Activated naive CD4-positive, alpha-beta T cell (primary cell): ENCODE data around the gene FHDC1.

Experiments
- DNase-seq, 4 experiments: peaks; one replicate each; lab custom pipeline; 2025; lab: John Stamatoyannopoulos, UW

Gene FHDC1

GRCh38 chr4:152981278-152981677, 45.2 kb downstream of the FHDC1 start:
- no peak for DNase-seq

DNA sequence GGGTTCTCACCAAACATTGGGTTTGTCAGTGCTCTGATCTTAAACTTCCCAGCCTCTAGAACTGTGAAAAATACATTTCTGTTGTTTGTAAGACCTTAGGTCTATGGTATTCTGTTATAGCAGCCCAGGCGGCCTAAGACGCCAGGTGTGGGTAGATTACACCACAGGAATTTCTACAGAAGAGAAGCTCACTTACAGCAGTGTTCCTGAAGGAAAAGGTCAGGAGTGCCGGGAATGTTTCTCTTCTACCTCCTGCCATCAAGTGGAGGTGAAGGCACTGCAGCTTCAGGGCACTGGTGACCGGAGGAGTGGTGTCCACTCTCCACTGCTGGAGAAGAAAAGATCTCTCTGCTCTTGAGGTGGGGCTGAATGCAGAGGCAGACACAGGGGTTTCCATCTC, 45.7 kb downstream of the FHDC1 start:
- no peak for DNase-seq

GRCh38 chr4:152983221-152983620, 47.1 kb downstream of the FHDC1 start:
- DNase-seq: no peak

DNA sequence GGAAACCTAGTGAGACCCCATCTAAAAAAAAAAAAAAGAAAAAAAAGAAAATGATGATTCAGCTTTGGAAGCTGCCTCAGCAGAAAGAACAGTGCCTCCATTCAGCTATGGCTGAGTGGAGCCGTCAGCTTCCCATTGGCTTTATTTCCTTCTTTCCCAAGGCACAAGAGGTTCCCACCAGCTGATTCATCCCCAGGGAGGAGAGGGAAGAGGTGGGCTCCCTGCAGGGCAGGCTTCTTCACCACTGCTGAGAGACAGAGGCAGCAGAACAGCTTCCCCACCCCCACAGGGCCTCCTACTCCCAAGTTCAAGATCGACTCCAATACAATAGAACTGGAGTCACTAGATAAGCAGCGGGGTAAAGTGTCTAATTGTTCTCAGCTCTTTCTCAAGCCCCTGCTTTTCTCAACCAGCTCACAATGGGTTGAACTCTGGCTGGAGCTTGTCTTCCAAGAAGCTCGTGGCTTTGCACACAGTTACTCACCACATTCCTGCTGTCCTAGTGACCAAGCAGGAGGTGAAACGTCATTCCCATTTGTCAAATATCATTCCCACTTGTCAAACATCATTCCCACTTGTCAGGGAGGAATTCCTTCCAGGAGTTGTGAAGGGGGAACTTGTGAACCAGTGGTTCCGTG, 47.8 kb downstream of the FHDC1 start:
- DNase-seq: no peak

- no peak for DNase-seq
Observed at GRCh38 chr4:152988721-152989553, 52.8 kb downstream of the FHDC1 start.

GRCh38 chr4:152989554-152989970, 53.4 kb downstream of the FHDC1 start:
- DNase-seq: no peak

GRCh38 chr4:152990471-152991131, 54.5 kb downstream of the FHDC1 start:
- no peak for DNase-seq

DNA sequence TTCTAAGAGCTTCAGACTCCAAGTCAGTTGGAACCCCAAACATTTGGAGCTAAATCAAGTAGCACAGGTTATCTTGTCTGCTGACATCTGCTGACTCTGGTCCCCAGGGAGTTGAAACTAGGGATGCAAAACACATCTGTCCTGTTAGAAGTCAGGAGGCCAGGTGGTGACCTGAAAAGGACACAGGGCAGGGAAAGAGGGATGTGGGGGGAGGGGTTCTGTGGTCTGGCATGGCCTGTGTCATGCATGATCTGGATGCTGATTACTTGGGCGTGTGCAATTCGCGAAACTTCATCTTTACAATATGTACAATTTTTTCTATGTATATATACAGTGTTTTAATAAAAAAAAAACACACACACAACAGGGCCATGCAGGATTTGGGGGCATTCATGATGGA, 55.3 kb downstream of the FHDC1 start:
- no peak for DNase-seq

GRCh38 chr4:152992027-152992426, 55.9 kb downstream of the FHDC1 start:
- DNase-seq: no peak

DNA sequence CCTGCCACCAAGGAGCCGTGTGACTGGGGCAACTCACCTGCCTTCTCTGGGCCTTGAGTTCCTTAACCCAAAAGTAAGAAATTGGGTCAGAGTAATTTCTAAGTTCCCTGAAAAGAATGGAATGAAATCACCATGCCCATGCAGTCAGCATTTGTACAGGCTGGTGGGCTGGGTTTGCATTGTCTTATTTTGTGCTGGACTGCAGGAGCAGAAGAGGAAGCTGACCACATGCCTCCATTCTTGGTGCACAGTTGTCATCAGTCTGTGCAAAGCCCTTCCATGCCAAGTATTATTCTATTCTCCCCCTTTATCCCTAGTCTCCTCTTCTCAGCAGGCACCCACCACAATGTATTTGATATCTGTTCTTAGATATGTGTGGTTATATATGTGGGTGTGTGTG, 56.3 kb downstream of the FHDC1 start:
- no peak for DNase-seq

DNA sequence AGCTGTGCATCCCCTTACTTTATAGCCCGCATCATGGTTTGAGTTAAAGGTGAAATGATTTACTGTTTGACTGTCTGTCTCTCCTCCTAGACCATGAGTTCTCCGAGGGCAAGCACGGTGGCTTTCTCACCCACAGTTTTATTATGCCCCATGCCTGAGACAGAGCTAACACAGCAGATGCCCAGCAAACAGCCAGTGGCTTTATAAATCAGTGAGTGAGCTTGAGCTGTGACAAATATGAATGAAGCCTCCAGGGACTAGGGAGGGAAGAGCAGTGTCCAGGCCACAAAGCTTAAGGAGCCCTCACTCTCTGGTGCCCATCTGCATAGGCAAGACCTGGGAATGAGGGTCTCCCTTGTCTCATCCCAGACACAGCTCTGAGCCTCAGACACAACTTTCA, 57.9 kb downstream of the FHDC1 start:
- DNase-seq: no peak

- DNase-seq: no peak
Observed at GRCh38 chr4:152996111-152996571, 60.0 kb downstream of the FHDC1 start.

DNA sequence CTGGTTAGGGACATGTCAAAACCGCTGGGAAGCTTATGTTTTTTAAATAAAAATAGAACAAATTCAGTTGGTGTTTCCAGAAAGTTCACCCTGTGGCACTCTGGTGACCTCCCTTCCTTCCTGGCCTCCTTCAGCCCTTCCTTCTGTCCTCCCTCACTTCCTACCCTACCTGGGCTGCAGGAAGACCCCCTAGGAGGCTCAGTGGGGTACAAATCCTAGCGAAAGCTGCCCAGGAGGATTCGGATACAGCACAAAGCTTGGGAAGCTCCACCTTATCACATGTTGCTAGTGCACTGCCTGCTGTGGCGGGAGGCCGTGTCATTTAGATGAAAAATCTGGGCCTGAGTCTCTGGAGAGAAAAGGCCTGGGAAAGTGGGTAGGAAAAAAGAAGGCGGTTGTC, 60.5 kb downstream of the FHDC1 start:
- DNase-seq: no peak

GRCh38 chr4:152997288-152997687, 61.2 kb downstream of the FHDC1 start:
- DNase-seq: no peak

DNA sequence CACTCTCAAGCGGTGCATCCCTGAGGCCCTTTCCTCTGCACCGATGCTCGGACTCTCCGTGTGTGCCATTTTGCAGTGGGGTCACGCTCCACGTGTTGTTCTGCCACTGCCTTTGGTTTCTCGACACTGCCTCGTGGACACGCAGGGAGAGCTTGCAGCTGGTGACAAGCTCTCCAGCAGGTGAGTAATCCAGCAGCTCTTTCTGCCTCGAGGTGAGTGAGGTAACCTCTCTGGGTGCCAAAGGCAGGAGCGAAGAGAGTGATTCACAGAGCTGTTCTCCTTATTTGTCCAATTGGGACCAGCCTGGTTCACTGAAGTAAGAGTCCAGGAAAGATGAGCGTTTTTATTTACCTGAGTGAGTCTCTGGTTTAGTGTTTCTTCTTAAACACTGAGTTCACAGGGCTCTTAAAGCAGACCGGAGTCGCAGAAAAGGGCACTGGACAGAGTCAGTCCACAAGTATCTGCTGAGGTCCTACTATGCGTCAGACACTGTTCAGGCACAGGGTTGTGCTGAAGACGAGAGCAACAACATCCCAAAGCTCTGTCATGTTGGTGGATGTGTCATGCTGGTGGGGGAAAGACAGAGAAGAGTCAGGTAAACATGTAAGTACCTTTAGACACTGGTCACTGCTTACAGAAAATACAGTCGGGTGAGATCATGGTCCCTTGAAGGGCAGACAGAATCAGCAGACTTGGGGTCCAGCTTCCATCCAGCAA, 61.8 kb downstream of the FHDC1 start:
- DNase-seq: no peak

DNA sequence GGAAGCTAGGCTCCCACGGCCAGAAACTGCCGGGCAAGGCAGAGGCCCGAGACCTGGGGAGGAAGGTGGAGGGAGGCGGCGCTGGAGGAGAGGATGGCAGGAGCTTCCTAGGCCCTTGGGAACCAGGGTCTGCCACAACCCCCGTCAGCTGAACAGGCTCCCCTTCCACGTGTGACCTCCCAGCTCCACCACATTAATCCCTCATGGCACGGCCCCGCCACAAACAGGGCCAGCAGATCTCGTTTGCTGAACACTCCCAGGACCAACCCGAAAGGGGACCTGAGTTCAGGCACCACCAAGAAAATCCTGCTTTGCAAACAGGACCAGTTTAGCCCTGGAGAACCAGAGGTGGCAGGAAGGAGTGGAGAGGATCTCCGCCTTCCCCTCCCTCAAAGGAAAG, 62.7 kb downstream of the FHDC1 start:
- DNase-seq: no peak

GRCh38 chr4:152999346-153000075, 63.4 kb downstream of the FHDC1 start:
- no peak for DNase-seq

GRCh38 chr4:153000076-153000420, 63.9 kb downstream of the FHDC1 start:
- no peak for DNase-seq

DNA sequence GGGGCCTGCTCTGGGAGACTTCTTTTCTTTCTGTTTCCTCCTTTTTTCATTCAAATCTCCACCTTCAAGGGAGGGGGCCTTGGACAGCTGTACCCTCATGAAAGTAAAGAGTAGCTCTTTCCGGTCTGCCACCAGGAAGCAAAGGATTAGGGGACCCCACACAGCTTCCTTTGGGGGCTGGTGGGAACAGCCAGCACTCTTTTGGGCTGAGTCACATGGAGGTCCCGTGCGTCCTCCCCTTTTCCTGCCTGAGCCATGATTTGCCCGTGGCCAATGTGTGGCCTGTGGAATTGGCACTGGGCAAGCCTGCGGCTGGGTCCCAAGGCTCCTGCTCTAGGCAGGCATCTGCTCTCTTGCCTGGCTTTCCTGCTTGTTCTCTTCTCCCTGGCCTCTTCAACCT, 65.5 kb downstream of the FHDC1 start:
- no peak for DNase-seq

GRCh38 chr4:153002110-153002509, 66.0 kb downstream of the FHDC1 start:
- no peak for DNase-seq

DNA sequence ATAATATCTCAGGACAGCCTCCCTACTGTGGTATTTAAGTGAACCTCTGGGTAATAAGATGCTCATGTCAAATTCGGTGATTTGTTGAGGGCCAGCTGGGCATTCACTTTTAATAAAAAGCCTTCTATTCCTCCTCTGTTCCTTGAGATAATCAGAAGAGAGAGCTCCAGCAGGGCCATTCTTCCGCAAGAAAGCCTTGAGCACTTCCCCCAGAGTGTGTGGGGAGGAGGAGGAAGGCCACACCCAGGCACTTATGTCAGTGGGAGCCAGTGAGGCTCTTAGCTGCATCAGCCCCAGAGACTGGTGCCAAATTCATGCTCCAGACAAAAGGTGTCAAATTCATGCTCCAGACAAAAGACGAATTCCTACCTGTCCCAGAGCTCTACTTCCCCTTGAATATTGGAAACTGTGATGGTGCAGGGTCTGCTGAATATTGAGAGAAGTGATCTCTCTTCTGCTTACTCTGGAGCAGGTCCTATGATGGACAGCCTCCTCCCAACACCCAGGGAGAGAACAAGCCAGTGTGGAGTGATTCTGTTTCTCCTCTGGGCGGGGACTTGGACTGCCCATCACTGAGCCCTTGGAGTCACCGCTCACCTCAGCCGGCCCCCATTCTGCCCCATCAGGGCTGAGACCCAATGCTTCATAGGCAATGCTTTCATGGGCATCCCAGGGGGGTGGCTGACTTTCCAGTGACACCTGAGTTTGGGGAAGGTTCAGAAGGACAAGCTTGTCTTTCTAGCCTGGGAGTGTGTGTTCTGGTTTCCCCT, 68.1 kb downstream of the FHDC1 start:
- no peak for DNase-seq
